NT2/D1 (cell line): ENCODE results near the gene SEC23IP.

Source experiments
- DNase-seq: peaks from one replicate; pipeline ENCODE4 v3.0.0-alpha.2; 2011; ENCODE audit warnings: low read depth, low spot score
- H3K27me3 ChIP-seq: 2 replicates; pipeline ENCODE4 v1.6.0; 2011; ENCODE audit warnings: mild to moderate bottlenecking; ENCODE audit not compliant: insufficient read length, insufficient read depth
- H3K36me3 ChIP-seq: 2 replicates; pipeline ENCODE4 v1.6.1; 2011; ENCODE audit warnings: mild to moderate bottlenecking, low read length, mixed read lengths; ENCODE audit not compliant: insufficient read depth, insufficient read length
- H3K4me1 ChIP-seq: 2 replicates; pipeline ENCODE4 v1.5.1; 2011; ENCODE audit not compliant: insufficient read depth, insufficient read length
- H3K4me3 ChIP-seq: 2 replicates; pipeline ENCODE4 v1.5.1; 2011; ENCODE audit warnings: low read depth; ENCODE audit not compliant: insufficient read length
- H3K9ac ChIP-seq: 2 replicates; pipeline ENCODE4 v1.6.0; 2011; ENCODE audit warnings: low read depth; ENCODE audit not compliant: insufficient read length
- H3K9me3 ChIP-seq: 2 replicates; pipeline ENCODE4 v1.5.1; 2011; ENCODE audit warnings: mild to moderate bottlenecking, low read length; ENCODE audit not compliant: insufficient read depth
- SUZ12 ChIP-seq: IDR thresholded peaks from 2 replicates; pipeline ENCODE4 v1.6.1; 2011; ENCODE audit not compliant: insufficient read length, insufficient read depth; ENCODE audit errors: extremely low read depth
- YY1 ChIP-seq: IDR thresholded peaks from 2 replicates; pipeline ENCODE4 v1.6.1; 2011; ENCODE audit not compliant: insufficient read length, insufficient read depth
- ZNF274 ChIP-seq: IDR thresholded peaks from 2 replicates; pipeline ENCODE4 v1.6.1; 2011; ENCODE audit warnings: mild to moderate bottlenecking, low read depth, low read length

Gene SEC23IP

GRCh38 chr10:119969609-119970008 lies 77.1 kb downstream of the SEC23IP start:
- H3K9ac ChIP-seq, result no peak overlapping the region
- no peak overlapping the region for H3K4me3 ChIP-seq
- no peaks in the 10 kb centered on the region for H3K36me3 ChIP-seq
- TF ChIP-seq SUZ12, result no peak
- no peak for TF ChIP-seq YY1
- TF ChIP-seq ZNF274, result no peak
- DNase-seq, result no peak
- H3K27me3 ChIP-seq, result no peaks in the 10 kb centered on the region
- no peaks in the 10 kb centered on the region for H3K4me1 ChIP-seq
- peaks cover 12% of the 10 kb centered on the region; the same call in 1 of the 2 replicates for H3K9me3 ChIP-seq

- no peaks in the 10 kb centered on the region for H3K27me3 ChIP-seq
- TF ChIP-seq YY1, result no peak
- no peak for TF ChIP-seq ZNF274
- no peak for TF ChIP-seq SUZ12
- H3K4me3 ChIP-seq, result no peak overlapping the region
- no peaks in the 10 kb centered on the region for H3K4me1 ChIP-seq
- H3K36me3 ChIP-seq, result no peaks in the 10 kb centered on the region
- no peak for DNase-seq
- no peak overlapping the region for H3K9ac ChIP-seq
- peaks cover 12% of the 10 kb centered on the region; the same call in 1 of the 2 replicates for H3K9me3 ChIP-seq
Measured at GRCh38 chr10:119970107-119970506, 77.6 kb downstream of the SEC23IP start.

- Histone ChIP-seq H3K9me3 (peaks cover 12% of the 10 kb centered on the region; the same call in 1 of the 2 replicates), H3K36me3 (no peaks in the 10 kb centered on the region), H3K9ac (no peak overlapping the region), H3K27me3 (no peaks in the 10 kb centered on the region), H3K4me3 (no peak overlapping the region), H3K4me1 (no peaks in the 10 kb centered on the region)
- TF ChIP-seq ZNF274 (no peak), SUZ12 (no peak), YY1 (no peak)
- no peak for DNase-seq
Measured at GRCh38 chr10:119970963-119971362, 78.4 kb downstream of the SEC23IP start.

GRCh38 chr10:119973281-119973680 lies 80.8 kb downstream of the SEC23IP start:
- Histone ChIP-seq H3K9ac (no peak overlapping the region), H3K4me1 (no peaks in the 10 kb centered on the region), H3K36me3 (no peaks in the 10 kb centered on the region), H3K4me3 (no peak overlapping the region), H3K9me3 (no peaks in the 10 kb centered on the region), H3K27me3 (no peaks in the 10 kb centered on the region)
- no peak for DNase-seq
- TF ChIP-seq YY1 (no peak), ZNF274 (no peak), SUZ12 (no peak)

- no peaks in the 10 kb centered on the region for H3K4me1 ChIP-seq
- DNase-seq, result no peak
- no peak overlapping the region for H3K4me3 ChIP-seq
- no peaks in the 10 kb centered on the region for H3K9me3 ChIP-seq
- H3K9ac ChIP-seq, result no peak overlapping the region
- TF ChIP-seq SUZ12, result no peak
- no peak for TF ChIP-seq ZNF274
- TF ChIP-seq YY1, result no peak
- H3K27me3 ChIP-seq, result no peaks in the 10 kb centered on the region
- no peaks in the 10 kb centered on the region for H3K36me3 ChIP-seq
Measured at GRCh38 chr10:119976421-119976820, 83.9 kb downstream of the SEC23IP start.

GRCh38 chr10:119980956-119981750 lies 88.6 kb downstream of the SEC23IP start:
- H3K4me1 ChIP-seq, result no peaks in the 10 kb centered on the region
- H3K9me3 ChIP-seq, result no peaks in the 10 kb centered on the region
- H3K27me3 ChIP-seq, result no peaks in the 10 kb centered on the region
- H3K4me3 ChIP-seq, result no peak overlapping the region
- TF ChIP-seq ZNF274 (no peak), SUZ12 (no peak), YY1 (no peak)
- no peaks in the 10 kb centered on the region for H3K36me3 ChIP-seq
- DNase-seq, result no peak
- no peak overlapping the region for H3K9ac ChIP-seq

- TF ChIP-seq ZNF274, result no peak
- TF ChIP-seq SUZ12, result no peak
- no peak for TF ChIP-seq YY1
- no peaks in the 10 kb centered on the region for H3K36me3 ChIP-seq
- no peak overlapping the region for H3K9ac ChIP-seq
- H3K9me3 ChIP-seq, result no peaks in the 10 kb centered on the region
- no peaks in the 10 kb centered on the region for H3K27me3 ChIP-seq
- no peaks in the 10 kb centered on the region for H3K4me1 ChIP-seq
- H3K4me3 ChIP-seq, result no peak overlapping the region
- DNase-seq, result no peak
Measured at GRCh38 chr10:119981826-119982225, 89.3 kb downstream of the SEC23IP start.
